ENCODE measurements around the gene DEPP1.

DEPP1 gene

GRCh38 chr10:44986670-44987069 lies 8.1 kb upstream of the DEPP1 start:
- no peaks in the 10 kb centered on the region for H3K36me3 ChIP-seq (ENCODE audit: control insufficient read depth, insufficient read depth, low read length)
- H3K9me3 ChIP-seq (ENCODE audit: control insufficient read depth, low read length), result no peaks in the 10 kb centered on the region
- no peak for DNase-seq
- no peaks in the 10 kb centered on the region for H3K4me1 ChIP-seq (ENCODE audit: control insufficient read depth, insufficient read depth, low read length, poor library complexity, severe bottlenecking)
- no peaks in the 10 kb centered on the region for H3K27me3 ChIP-seq (replicated peaks; ENCODE audit: control insufficient read depth, insufficient read depth, low read length, poor library complexity, severe bottlenecking)
- no peak overlapping the region for H3K4me3 ChIP-seq (ENCODE audit: insufficient read depth, low read depth, low read length, poor library complexity, severe bottlenecking)
- no peak overlapping the region for H3K27ac ChIP-seq (ENCODE audit: insufficient read depth, low read length, poor library complexity, severe bottlenecking)

- no peak for DNase-seq
- H3K4me1 ChIP-seq (ENCODE audit: control insufficient read depth, insufficient read depth, low read length, poor library complexity, severe bottlenecking), result no peaks in the 10 kb centered on the region
- no peak overlapping the region for H3K4me3 ChIP-seq (ENCODE audit: insufficient read depth, low read depth, low read length, poor library complexity, severe bottlenecking)
- no peak overlapping the region for H3K27ac ChIP-seq (ENCODE audit: insufficient read depth, low read length, poor library complexity, severe bottlenecking)
- H3K36me3 ChIP-seq (ENCODE audit: control insufficient read depth, insufficient read depth, low read length), result no peaks in the 10 kb centered on the region
- no peaks in the 10 kb centered on the region for H3K27me3 ChIP-seq (replicated peaks; ENCODE audit: control insufficient read depth, insufficient read depth, low read length, poor library complexity, severe bottlenecking)
- H3K9me3 ChIP-seq (ENCODE audit: control insufficient read depth, low read length), result no peaks in the 10 kb centered on the region
Observed at GRCh38 chr10:44986179-44986578, 7.6 kb upstream of the DEPP1 start.

- H3K4me3 ChIP-seq (ENCODE audit: insufficient read depth, low read depth, low read length, poor library complexity, severe bottlenecking), result no peak overlapping the region
- no peaks in the 10 kb centered on the region for H3K9me3 ChIP-seq (ENCODE audit: control insufficient read depth, low read length)
- no peak overlapping the region for H3K27ac ChIP-seq (ENCODE audit: insufficient read depth, low read length, poor library complexity, severe bottlenecking)
- H3K27me3 ChIP-seq (replicated peaks; ENCODE audit: control insufficient read depth, insufficient read depth, low read length, poor library complexity, severe bottlenecking), result no peaks in the 10 kb centered on the region
- DNase-seq, result no peak
- H3K4me1 ChIP-seq (ENCODE audit: control insufficient read depth, insufficient read depth, low read length, poor library complexity, severe bottlenecking), result no peaks in the 10 kb centered on the region
- H3K36me3 ChIP-seq (ENCODE audit: control insufficient read depth, insufficient read depth, low read length), result no peaks in the 10 kb centered on the region
Observed at GRCh38 chr10:44985175-44985681, 6.6 kb upstream of the DEPP1 start.

- Histone ChIP-seq H3K27me3 (replicated peaks; ENCODE audit: control insufficient read depth, insufficient read depth, low read length, poor library complexity, severe bottlenecking) (no peaks in the 10 kb centered on the region), H3K36me3 (ENCODE audit: control insufficient read depth, insufficient read depth, low read length) (no peaks in the 10 kb centered on the region), H3K9me3 (ENCODE audit: control insufficient read depth, low read length) (no peaks in the 10 kb centered on the region), H3K4me3 (ENCODE audit: insufficient read depth, low read depth, low read length, poor library complexity, severe bottlenecking) (no peak overlapping the region), H3K27ac (ENCODE audit: insufficient read depth, low read length, poor library complexity, severe bottlenecking) (no peak overlapping the region), H3K4me1 (ENCODE audit: control insufficient read depth, insufficient read depth, low read length, poor library complexity, severe bottlenecking) (no peaks in the 10 kb centered on the region)
- DNase-seq, result no peak
Observed at GRCh38 chr10:44984671-44985101, 6.1 kb upstream of the DEPP1 start.

- Histone ChIP-seq H3K4me1 (ENCODE audit: control insufficient read depth, insufficient read depth, low read length, poor library complexity, severe bottlenecking) (no peaks in the 10 kb centered on the region), H3K36me3 (ENCODE audit: control insufficient read depth, insufficient read depth, low read length) (no peaks in the 10 kb centered on the region), H3K27me3 (replicated peaks; ENCODE audit: control insufficient read depth, insufficient read depth, low read length, poor library complexity, severe bottlenecking) (no peaks in the 10 kb centered on the region), H3K27ac (ENCODE audit: insufficient read depth, low read length, poor library complexity, severe bottlenecking) (no peak overlapping the region), H3K4me3 (ENCODE audit: insufficient read depth, low read depth, low read length, poor library complexity, severe bottlenecking) (no peak overlapping the region), H3K9me3 (ENCODE audit: control insufficient read depth, low read length) (no peaks in the 10 kb centered on the region)
- DNase-seq, result no peak
Observed at GRCh38 chr10:44983895-44984278, 5.3 kb upstream of the DEPP1 start.

- Histone ChIP-seq H3K9me3 (ENCODE audit: control insufficient read depth, low read length) (no peaks in the 10 kb centered on the region), H3K36me3 (ENCODE audit: control insufficient read depth, insufficient read depth, low read length) (no peaks in the 10 kb centered on the region), H3K4me1 (ENCODE audit: control insufficient read depth, insufficient read depth, low read length, poor library complexity, severe bottlenecking) (no peaks in the 10 kb centered on the region), H3K27me3 (replicated peaks; ENCODE audit: control insufficient read depth, insufficient read depth, low read length, poor library complexity, severe bottlenecking) (no peaks in the 10 kb centered on the region), H3K27ac (ENCODE audit: insufficient read depth, low read length, poor library complexity, severe bottlenecking) (no peak overlapping the region), H3K4me3 (ENCODE audit: insufficient read depth, low read depth, low read length, poor library complexity, severe bottlenecking) (no peak overlapping the region)
- DNase-seq, result no peak
Observed at GRCh38 chr10:44983066-44983894, 4.7 kb upstream of the DEPP1 start.

- Histone ChIP-seq H3K27me3 (replicated peaks; ENCODE audit: control insufficient read depth, insufficient read depth, low read length, poor library complexity, severe bottlenecking) (no peaks in the 10 kb centered on the region), H3K9me3 (ENCODE audit: control insufficient read depth, low read length) (no peaks in the 10 kb centered on the region), H3K27ac (ENCODE audit: insufficient read depth, low read length, poor library complexity, severe bottlenecking) (no peak overlapping the region), H3K36me3 (ENCODE audit: control insufficient read depth, insufficient read depth, low read length) (no peaks in the 10 kb centered on the region), H3K4me3 (ENCODE audit: insufficient read depth, low read depth, low read length, poor library complexity, severe bottlenecking) (no peak overlapping the region), H3K4me1 (ENCODE audit: control insufficient read depth, insufficient read depth, low read length, poor library complexity, severe bottlenecking) (no peaks in the 10 kb centered on the region)
- no peak for DNase-seq
Observed at GRCh38 chr10:44982496-44982895, 3.9 kb upstream of the DEPP1 start.

GRCh38 chr10:44982114-44982460 lies 3.5 kb upstream of the DEPP1 start:
- no peaks in the 10 kb centered on the region for H3K4me1 ChIP-seq (ENCODE audit: control insufficient read depth, insufficient read depth, low read length, poor library complexity, severe bottlenecking)
- H3K4me3 ChIP-seq (ENCODE audit: insufficient read depth, low read depth, low read length, poor library complexity, severe bottlenecking), result no peak overlapping the region

GRCh38 chr10:44981172-44982113 lies 2.8 kb upstream of the DEPP1 start:
- no peak overlapping the region for H3K27ac ChIP-seq (ENCODE audit: insufficient read depth, low read length, poor library complexity, severe bottlenecking)

More at GRCh38 chr10:44982114-44982460, 3.5 kb upstream of the DEPP1 start:
- DNase-seq, result no peak
- Histone ChIP-seq H3K36me3 (ENCODE audit: control insufficient read depth, insufficient read depth, low read length) (no peaks in the 10 kb centered on the region), H3K27ac (ENCODE audit: insufficient read depth, low read length, poor library complexity, severe bottlenecking) (no peak overlapping the region), H3K27me3 (replicated peaks; ENCODE audit: control insufficient read depth, insufficient read depth, low read length, poor library complexity, severe bottlenecking) (no peaks in the 10 kb centered on the region), H3K9me3 (ENCODE audit: control insufficient read depth, low read length) (no peaks in the 10 kb centered on the region)

More at GRCh38 chr10:44981172-44982113, 2.8 kb upstream of the DEPP1 start:
- Histone ChIP-seq H3K36me3 (ENCODE audit: control insufficient read depth, insufficient read depth, low read length) (no peaks in the 10 kb centered on the region), H3K9me3 (ENCODE audit: control insufficient read depth, low read length) (no peaks in the 10 kb centered on the region), H3K4me3 (ENCODE audit: insufficient read depth, low read depth, low read length, poor library complexity, severe bottlenecking) (no peak overlapping the region), H3K27me3 (replicated peaks; ENCODE audit: control insufficient read depth, insufficient read depth, low read length, poor library complexity, severe bottlenecking) (no peaks in the 10 kb centered on the region), H3K4me1 (ENCODE audit: control insufficient read depth, insufficient read depth, low read length, poor library complexity, severe bottlenecking) (no peaks in the 10 kb centered on the region)
- DNase-seq, result no peak
